Measurements from ENCODE around the gene FHIT.

The FHIT gene

DNA sequence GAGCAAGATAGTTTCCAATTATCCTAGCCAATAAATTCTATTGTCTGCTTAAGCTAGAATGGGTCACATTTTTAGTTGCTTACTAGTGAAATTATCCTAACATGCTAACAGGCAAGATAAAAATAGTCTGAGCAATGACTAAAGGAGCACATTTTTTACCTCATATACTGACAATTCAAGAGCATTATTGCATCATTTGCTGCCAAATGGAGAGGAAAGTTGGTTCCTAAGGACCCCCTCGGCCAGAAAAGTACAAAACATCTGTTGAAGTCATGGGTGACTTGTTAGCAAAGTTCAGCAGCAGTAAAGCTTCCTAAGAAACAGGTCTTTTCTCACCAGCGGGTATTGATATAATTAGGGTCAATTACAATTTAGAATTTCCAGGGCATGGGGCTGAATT lies 1001.0 kb downstream of the FHIT start:
- Histone ChIP-seq H3K27ac (no peak overlapping the region), H3K4me3 (no peak overlapping the region)

GRCh38 chr3:60246361-60246760 lies 1004.9 kb downstream of the FHIT start:
- Histone ChIP-seq H3K4me3 (no peak overlapping the region), H3K27ac (no peak overlapping the region)

GRCh38 chr3:60243456-60243855 lies 1007.8 kb downstream of the FHIT start:
- H3K27ac ChIP-seq = no peak overlapping the region
- H3K4me3 ChIP-seq = no peak overlapping the region

DNA sequence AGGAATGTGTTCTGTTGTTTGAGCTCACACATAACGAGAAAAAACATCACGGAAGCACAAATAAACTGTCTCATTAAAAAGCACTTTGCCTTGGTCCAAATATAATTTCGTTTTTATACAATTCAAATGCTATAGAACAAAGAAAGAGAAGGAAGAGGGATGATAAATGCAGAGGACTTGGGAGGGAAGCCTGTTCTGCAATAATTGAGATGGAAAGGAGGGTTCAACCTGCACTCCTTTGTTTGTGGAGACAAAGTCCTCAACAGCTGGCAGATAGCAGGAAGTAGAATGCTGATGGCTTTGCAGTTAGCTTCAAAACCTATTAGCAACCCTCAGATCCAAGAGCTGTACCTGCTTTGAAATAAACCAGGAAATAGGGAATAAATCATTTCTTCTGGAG lies 1010.8 kb downstream of the FHIT start:
- Histone ChIP-seq H3K4me3 (no peak overlapping the region), H3K27ac (no peak overlapping the region)

GRCh38 chr3:60238550-60238949 lies 1012.7 kb downstream of the FHIT start:
- Histone ChIP-seq H3K4me3 (no peak overlapping the region), H3K27ac (no peak overlapping the region)

DNA sequence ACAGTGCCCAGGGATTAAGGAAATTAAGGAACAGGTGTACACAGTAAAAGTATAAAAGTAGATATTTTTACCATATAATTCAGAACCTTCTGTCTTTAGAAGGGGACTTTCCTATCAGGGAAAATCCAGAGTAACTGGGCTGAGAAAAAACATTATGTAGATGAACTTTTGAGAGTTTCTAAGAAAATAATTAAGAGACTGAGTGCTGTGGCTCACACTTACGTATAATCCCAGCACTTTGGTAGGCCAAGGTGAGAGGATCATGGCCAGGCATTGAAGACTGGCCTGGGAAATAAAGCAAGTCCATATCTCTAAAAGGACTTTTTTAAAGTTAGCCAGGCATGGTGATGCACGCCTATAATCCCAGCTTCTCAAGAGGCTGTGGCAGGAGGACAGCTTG lies 1021.8 kb downstream of the FHIT start:
- H3K4me3 ChIP-seq = no peak overlapping the region
- no peak overlapping the region for H3K27ac ChIP-seq

- no peak overlapping the region for H3K4me3 ChIP-seq
- H3K27ac ChIP-seq = no peak overlapping the region
Measured at GRCh38 chr3:60228823-60229222, 1022.4 kb downstream of the FHIT start.

DNA sequence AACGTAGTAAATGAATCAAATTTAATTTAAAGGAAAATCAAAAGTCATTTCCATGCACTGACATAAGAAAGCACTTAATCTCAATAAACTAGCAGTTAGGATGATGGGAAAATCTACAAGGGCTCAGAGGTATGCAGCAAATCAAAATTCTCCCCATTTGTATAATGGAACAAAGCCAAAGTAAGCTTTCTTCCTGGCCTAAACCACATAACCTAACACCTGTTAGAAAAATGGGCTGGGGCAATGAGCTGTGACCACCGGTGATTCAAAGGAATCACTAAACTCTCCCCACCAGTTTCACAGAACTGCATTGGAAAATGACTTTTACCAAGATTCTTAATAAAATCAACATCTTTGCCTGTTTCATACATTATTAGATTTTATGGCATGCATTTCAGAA lies 1024.3 kb downstream of the FHIT start:
- Histone ChIP-seq H3K4me3 (no peak overlapping the region), H3K27ac (no peak overlapping the region)

DNA sequence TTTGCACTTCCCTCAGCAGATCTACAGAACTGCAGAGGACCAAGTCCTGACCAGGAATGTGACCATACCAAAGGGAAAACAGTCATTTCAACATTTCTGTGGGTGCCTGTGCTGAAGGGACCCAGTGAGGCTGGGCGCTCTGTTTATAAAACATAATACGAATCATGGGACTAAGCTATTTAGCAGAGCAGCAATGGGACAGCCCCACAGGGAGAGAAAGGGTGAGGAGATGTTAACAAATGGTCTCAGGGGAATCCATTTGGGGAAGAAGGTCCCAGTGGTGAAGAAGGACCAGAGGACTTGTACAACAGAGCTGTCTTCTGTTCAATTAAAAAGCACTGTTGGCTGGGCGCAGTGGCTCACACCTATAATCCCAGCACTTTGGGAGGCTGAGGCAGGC lies 1025.4 kb downstream of the FHIT start:
- H3K27ac ChIP-seq = no peak overlapping the region
- no peak overlapping the region for H3K4me3 ChIP-seq

- H3K27ac ChIP-seq = no peak overlapping the region
- no peak overlapping the region for H3K4me3 ChIP-seq
Measured at GRCh38 chr3:60220768-60221167, 1030.5 kb downstream of the FHIT start.

- H3K27ac ChIP-seq = no peak overlapping the region
- no peak overlapping the region for H3K4me3 ChIP-seq
Measured at GRCh38 chr3:60219501-60219900, 1031.8 kb downstream of the FHIT start.

- Histone ChIP-seq H3K4me3 (no peak overlapping the region), H3K27ac (no peak overlapping the region)
Measured at GRCh38 chr3:60217156-60217911, 1033.9 kb downstream of the FHIT start.

- no peak overlapping the region for H3K27ac ChIP-seq
Measured at GRCh38 chr3:60216462-60217075, 1034.7 kb downstream of the FHIT start.

GRCh38 chr3:60215946-60216345 lies 1035.3 kb downstream of the FHIT start:
- Histone ChIP-seq H3K4me3 (no peak overlapping the region), H3K27ac (no peak overlapping the region)

More at GRCh38 chr3:60216462-60217075, 1034.7 kb downstream of the FHIT start:
- no peak overlapping the region for H3K4me3 ChIP-seq

DNA sequence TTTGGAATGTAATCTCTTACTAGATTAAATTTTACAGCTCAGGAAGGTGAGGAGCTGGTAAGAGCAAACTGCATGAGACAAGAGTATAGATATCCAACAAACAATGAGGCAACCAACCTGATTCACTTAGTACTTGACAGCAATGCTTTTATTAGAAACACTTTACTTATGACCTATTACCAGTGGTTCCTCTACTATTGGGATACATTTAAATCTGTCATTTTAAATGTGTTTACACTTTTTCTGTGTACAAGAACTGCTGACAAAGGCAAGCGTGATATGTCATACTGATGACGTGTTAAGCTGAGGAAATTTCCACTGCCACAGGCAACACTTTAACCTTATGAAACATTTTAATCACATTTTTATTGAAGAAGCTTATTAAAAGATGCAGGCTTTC lies 1043.3 kb downstream of the FHIT start:
- no peak overlapping the region for H3K4me3 ChIP-seq
- H3K27ac ChIP-seq = no peak overlapping the region

GRCh38 chr3:60206206-60206605 lies 1045.0 kb downstream of the FHIT start:
- H3K4me3 ChIP-seq = no peak overlapping the region
- no peak overlapping the region for H3K27ac ChIP-seq

GRCh38 chr3:60202052-60202726 lies 1049.1 kb downstream of the FHIT start:
- no peak overlapping the region for H3K27ac ChIP-seq

GRCh38 chr3:60199306-60199705 lies 1051.9 kb downstream of the FHIT start:
- Histone ChIP-seq H3K4me3 (no peak overlapping the region), H3K27ac (no peak overlapping the region)

More at GRCh38 chr3:60202052-60202726, 1049.1 kb downstream of the FHIT start:
- no peak overlapping the region for H3K4me3 ChIP-seq

DNA sequence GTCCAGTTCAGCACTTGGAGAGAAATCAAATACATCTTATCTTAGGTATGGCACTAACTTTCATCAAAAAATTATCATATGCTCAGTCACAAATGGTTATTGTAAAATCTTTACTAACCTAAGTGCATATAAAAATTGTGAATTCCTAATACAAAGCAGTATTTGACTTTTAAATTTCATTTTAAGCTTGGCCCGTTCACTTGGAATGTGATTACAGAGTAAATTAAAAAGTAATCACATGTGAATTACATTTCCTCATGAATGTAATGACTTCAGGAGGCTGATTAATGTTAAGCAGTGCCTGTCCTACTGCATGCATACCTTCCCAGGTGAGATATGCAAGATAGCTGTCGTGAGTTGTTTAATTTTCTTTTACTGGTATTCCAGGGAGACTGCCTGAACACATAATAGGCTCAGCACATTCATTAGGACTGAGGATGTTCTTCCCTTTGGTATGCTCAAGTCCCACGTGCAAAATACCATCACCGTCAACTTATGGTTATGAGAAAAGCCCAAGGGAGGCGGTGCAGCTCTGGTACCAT lies 1053.0 kb downstream of the FHIT start:
- Histone ChIP-seq H3K4me3 (no peak overlapping the region), H3K27ac (no peak overlapping the region)

DNA sequence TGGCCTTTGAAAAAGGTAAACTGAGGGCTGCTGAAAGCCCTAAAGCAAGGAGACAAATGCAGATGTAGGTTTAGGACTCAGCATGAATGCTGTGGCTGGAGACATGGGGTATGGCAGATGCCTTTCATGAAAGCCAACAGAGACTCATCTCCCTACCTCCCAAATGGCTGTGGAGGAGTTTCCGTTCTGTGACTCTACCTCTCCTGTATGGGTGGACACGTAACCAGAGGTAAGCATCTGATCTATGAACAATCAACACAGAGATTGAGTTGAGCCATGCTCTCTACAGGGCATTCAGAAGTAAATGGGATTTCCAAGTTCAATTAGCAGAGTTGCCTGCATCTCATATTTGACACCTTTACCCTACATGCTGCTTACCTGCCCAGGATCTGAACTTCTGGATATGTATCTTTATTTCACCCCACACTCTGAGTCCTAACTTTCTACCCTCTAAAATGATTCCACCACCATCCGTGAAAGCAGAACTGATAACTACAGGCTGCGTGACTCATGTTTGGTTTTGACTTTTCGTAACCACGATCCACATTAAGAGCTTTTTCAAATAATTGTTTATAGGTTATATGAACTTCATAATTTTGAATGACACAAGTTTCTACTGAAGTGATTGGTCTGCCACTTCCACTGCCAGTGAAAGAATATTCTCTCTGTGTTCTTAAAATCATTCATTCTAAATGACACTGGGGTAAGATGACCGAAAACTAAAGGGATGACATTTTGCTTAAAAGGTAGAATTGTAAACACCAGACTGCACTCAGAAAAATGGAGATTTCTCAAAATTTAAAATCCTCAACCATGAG lies 1058.7 kb downstream of the FHIT start:
- no peak overlapping the region for H3K27ac ChIP-seq
- H3K4me3 ChIP-seq = no peak overlapping the region
